SK-N-MC (cell line): ENCODE measurements around the gene MAMLD1.

Experiments
- DNase-seq: peaks from one replicate; pipeline ENCODE4 v3.0.0-alpha.2; 2011; ENCODE audit warnings: low read depth, low spot score
- H3K27ac ChIP-seq: fragments of 200-600 bp; sonication (generic); 2 replicates; pipeline ENCODE4 v1.5.1; 2016; ENCODE audit warnings: mixed run types
- H3K36me3 ChIP-seq: fragments of 200-600 bp; sonication (generic); 2 replicates; pipeline ENCODE4 v1.6.1; 2017; ENCODE audit warnings: antibody characterized with exemption, low read length, mixed read lengths; ENCODE audit not compliant: insufficient read depth
- H3K4me3 ChIP-seq: fragments of 200-600 bp; sonication (generic); 2 replicates; pipeline ENCODE4 v1.5.1; 2016
- H3K9ac ChIP-seq: fragments of 200-600 bp; sonication (generic); 2 replicates; pipeline ENCODE4 v1.8.0; 2017; ENCODE audit warnings: mixed run types, mixed read lengths; ENCODE audit not compliant: insufficient read length
- H3K9me3 ChIP-seq: fragments of 200-600 bp; sonication (generic); 2 replicates; pipeline ENCODE4 v1.6.1; 2017; ENCODE audit warnings: low read depth, mild to moderate bottlenecking, antibody characterized with exemption, low read length, moderate library complexity, mixed read lengths
- EZH2 ChIP-seq: fragments of 200-600 bp; sonication (generic); IDR thresholded peaks from one replicate; pipeline ENCODE4 v1.6.1; 2017; ENCODE audit warnings: antibody characterized with exemption
- FOXP2 ChIP-seq: optimal IDR thresholded peaks from 2 replicates; pipeline ENCODE3; 2011; ENCODE audit warnings: mild to moderate bottlenecking, moderate library complexity; ENCODE audit not compliant: insufficient read depth; ENCODE audit errors: extremely low read length, control extremely low read depth
- POLR2AphosphoS5 ChIP-seq: IDR thresholded peaks from 2 replicates; pipeline ENCODE4 v1.6.1; 2012; ENCODE audit warnings: mild to moderate bottlenecking, low read depth, low read length, borderline replicate concordance

MAMLD1 gene

DNA sequence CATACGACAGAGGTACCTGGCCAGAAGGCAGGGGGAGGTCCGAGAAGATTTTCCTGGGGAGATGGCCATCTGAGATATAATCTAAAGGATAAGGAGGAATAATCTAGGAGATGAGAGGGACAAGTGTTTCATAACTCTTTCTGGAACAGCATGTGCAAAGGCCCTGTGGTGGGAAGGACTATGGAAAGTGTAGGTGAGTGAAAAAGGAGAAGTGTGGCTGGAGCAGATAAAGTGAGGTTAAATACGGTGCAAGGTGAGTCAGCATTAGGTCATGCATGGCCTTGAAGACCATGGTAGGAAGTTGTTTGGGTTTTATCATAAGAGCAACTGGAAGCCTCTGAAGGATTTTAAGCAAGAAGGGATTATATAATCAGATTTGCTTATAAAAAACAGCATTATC, 170.7 kb downstream of the MAMLD1 start:
- TF ChIP-seq EZH2 (no peak), FOXP2 (no peak), POLR2AphosphoS5 (no peak)
- Histone ChIP-seq H3K9ac (no peak overlapping the region), H3K27ac (no peak overlapping the region), H3K36me3 (no peaks in the 10 kb centered on the region), H3K4me3 (no peak overlapping the region), H3K9me3 (no peaks in the 10 kb centered on the region)
- DNase-seq: no peak

GRCh38 chrX:150536455-150537116, 173.5 kb downstream of the MAMLD1 start:
- no peak for DNase-seq
- no peaks in the 10 kb centered on the region for H3K36me3 ChIP-seq
- TF ChIP-seq POLR2AphosphoS5 (no peak), FOXP2 (no peak), EZH2 (no peak)
- H3K9ac ChIP-seq: no peak overlapping the region
- no peaks in the 10 kb centered on the region for H3K9me3 ChIP-seq
- no peak overlapping the region for H3K27ac ChIP-seq
- H3K4me3 ChIP-seq: no peak overlapping the region

DNA sequence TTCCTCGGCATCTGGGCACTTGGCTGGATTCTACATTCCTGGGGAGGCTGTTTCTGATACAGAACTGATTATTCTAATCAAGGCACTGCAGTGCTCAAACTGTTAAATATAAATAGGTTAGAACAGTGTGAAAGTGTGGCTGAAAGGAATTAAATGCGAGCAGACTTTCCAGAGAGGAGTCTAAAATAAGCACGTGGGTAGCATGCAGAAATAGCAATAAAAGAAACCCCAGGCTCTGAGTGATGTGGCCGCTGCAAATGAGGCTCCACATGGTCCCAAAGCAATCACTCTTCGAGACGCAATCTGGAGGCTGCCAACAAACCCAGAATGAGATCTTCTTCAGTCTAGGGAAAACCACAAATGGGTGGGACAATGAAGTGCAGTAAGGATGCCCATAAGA, 174.7 kb downstream of the MAMLD1 start:
- Histone ChIP-seq H3K27ac (no peak overlapping the region), H3K9me3 (no peaks in the 10 kb centered on the region), H3K9ac (no peak overlapping the region), H3K4me3 (no peak overlapping the region), H3K36me3 (no peaks in the 10 kb centered on the region)
- TF ChIP-seq FOXP2 (no peak), POLR2AphosphoS5 (no peak), EZH2 (no peak)
- DNase-seq: no peak

DNA sequence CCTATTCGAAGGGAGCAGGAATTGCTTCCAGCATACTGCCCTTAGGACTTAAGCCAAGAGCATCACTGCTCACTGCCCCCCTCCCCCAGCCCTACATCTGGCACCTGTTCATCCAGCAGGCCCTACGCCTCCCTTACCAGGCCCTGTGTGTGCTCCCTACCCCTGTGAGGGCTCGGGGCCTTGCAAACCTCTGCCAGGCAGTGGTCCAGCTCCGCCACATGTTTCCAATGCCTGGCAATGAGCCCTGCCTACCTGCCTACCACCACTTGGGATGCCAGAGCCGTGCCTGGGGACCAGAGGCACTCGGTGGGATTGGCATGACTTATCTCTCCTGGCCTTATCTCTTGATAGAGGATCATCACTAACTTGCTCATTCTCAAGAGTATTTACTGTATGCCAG, 177.8 kb downstream of the MAMLD1 start:
- H3K9me3 ChIP-seq: no peaks in the 10 kb centered on the region
- no peak overlapping the region for H3K27ac ChIP-seq
- TF ChIP-seq EZH2: no peak
- TF ChIP-seq FOXP2: no peak
- TF ChIP-seq POLR2AphosphoS5: no peak
- H3K4me3 ChIP-seq: no peak overlapping the region
- no peak overlapping the region for H3K9ac ChIP-seq
- H3K36me3 ChIP-seq: no peaks in the 10 kb centered on the region
- no peak for DNase-seq

- TF ChIP-seq EZH2: no peak
- no peak for TF ChIP-seq POLR2AphosphoS5
- TF ChIP-seq FOXP2: no peak
- Histone ChIP-seq H3K4me3 (no peak overlapping the region), H3K36me3 (no peaks in the 10 kb centered on the region), H3K9me3 (no peaks in the 10 kb centered on the region), H3K9ac (no peak overlapping the region), H3K27ac (no peak overlapping the region)
- DNase-seq: no peak
Observed at GRCh38 chrX:150542846-150543229, 179.7 kb downstream of the MAMLD1 start.

GRCh38 chrX:150543230-150544155, 180.4 kb downstream of the MAMLD1 start:
- Histone ChIP-seq H3K9me3 (no peaks in the 10 kb centered on the region), H3K9ac (no peak overlapping the region), H3K27ac (no peak overlapping the region), H3K36me3 (no peaks in the 10 kb centered on the region), H3K4me3 (no peak overlapping the region)
- DNase-seq: no peak
- TF ChIP-seq POLR2AphosphoS5: no peak
- no peak for TF ChIP-seq EZH2

DNA sequence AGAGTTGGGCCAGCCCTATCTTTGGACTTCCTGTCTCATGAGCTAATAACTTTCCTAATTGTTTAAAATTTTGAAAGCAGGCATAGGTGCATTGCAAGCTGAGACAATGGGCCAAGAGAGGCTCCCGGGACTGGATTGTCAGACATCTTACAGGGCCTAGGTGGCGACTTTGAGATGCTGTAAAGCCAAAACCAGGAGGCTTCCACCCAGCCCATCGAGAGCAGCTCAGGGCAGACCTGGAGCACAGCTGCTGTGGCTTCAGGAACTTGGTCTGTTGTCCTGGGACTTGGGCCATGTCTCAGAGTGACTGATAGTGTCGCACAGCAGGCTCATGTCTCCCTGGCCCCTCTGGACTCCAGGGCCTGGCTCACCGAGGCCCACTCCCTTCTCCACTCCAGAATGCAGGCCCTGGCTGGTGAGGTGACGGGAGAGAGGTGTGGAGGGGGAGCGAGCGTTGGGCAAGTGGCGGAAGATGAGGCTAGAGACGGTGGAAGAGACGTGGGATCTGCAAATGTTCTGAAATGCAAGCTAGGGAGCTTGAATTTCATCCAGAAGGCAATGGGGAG, 181.2 kb downstream of the MAMLD1 start:
- H3K4me3 ChIP-seq: no peak overlapping the region
- DNase-seq: no peak
- H3K36me3 ChIP-seq: no peaks in the 10 kb centered on the region
- H3K9me3 ChIP-seq: no peaks in the 10 kb centered on the region
- H3K27ac ChIP-seq: no peak overlapping the region
- H3K9ac ChIP-seq: no peak overlapping the region
- TF ChIP-seq POLR2AphosphoS5: no peak
- TF ChIP-seq FOXP2: no peak

- H3K27ac ChIP-seq: no peak overlapping the region
- H3K9me3 ChIP-seq: no peaks in the 10 kb centered on the region
- TF ChIP-seq FOXP2 (no peak), EZH2 (no peak), POLR2AphosphoS5 (no peak)
- H3K9ac ChIP-seq: no peak overlapping the region
- no peak overlapping the region for H3K4me3 ChIP-seq
- no peak for DNase-seq
- no peaks in the 10 kb centered on the region for H3K36me3 ChIP-seq
Observed at GRCh38 chrX:150544835-150545770, 182.0 kb downstream of the MAMLD1 start.

DNA sequence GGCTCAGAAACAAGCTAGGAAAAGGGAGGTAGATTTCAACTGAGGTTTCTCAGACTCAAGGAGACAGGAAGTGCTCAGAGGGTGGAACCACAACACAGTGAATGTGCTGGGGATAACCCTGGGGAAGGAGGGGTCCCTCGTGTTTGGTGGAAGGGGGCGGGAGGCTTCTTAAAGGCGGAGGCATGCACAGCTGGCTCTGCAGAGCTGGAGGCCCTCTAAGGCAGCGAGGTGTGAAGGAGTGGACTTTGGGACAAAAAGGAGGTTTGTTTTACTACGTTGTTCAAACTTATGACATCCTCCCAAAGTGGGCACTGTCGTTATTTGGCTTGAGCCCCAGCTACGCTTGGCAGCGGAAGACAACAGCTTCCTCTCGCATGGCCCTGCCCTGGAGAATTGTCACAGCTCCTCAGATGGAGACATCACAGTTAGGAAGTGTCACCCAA, 183.6 kb downstream of the MAMLD1 start:
- no peak for DNase-seq

More for the DNA sequence above, 183.6 kb downstream of the MAMLD1 start:
- Histone ChIP-seq H3K36me3 (no peaks in the 10 kb centered on the region), H3K9ac (no peak overlapping the region), H3K4me3 (no peak overlapping the region), H3K9me3 (no peaks in the 10 kb centered on the region), H3K27ac (no peak overlapping the region)
- TF ChIP-seq FOXP2: no peak
- no peak for TF ChIP-seq EZH2
- TF ChIP-seq POLR2AphosphoS5: no peak
